ES-I3 (cell line): Measurements from ENCODE around the gene ACOX2.

Experiments used
- H3K36me3 ChIP-seq: 2 replicates; pipeline ENCODE4 v1.6.1; 2013; ENCODE audit warnings: mild to moderate bottlenecking, low read length, control low read depth, moderate library complexity; ENCODE audit not compliant: insufficient read depth
- H3K4me1 ChIP-seq: 2 replicates; pipeline ENCODE4 v1.6.1; 2013; ENCODE audit warnings: mild to moderate bottlenecking, control low read depth, low read length; ENCODE audit not compliant: insufficient read depth
- H3K9ac ChIP-seq: 2 replicates; pipeline ENCODE4 v1.6.1; 2013; ENCODE audit warnings: low read depth, mild to moderate bottlenecking, low read length, moderate library complexity
- H3K9me3 ChIP-seq: 2 replicates; pipeline ENCODE4 v1.6.1; 2013; ENCODE audit warnings: mild to moderate bottlenecking, low read length, moderate library complexity; ENCODE audit not compliant: control insufficient read depth, insufficient read depth

The ACOX2 gene

DNA sequence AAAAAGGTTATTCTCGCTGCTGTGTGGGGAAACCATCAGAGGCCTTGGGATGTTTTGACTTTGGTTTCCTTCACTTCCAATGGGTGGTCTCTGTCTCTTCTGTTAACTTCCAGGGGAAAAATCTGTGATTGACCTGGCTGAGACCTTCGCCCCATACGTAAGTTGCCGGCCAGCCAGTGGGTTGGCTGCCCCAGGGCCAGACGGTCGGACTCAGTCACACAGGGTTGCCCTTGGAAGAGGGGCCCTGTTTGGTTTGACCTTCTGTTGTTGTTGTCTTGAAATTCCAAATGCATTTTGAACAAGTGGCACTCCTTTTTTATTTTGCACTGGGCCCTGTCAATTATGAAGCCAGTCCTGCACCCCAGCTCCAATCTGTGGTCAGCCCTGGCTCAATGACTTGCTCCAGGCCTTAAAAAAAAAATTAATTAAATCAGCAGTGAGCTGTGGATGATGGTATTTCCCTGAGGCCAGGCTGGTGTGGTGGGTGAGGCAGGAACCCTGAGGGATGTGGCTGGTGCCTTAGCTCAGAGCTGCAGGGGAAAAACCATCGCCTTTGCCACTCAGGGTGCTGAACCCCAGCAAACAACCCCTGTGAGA lies 35.7 kb upstream of the ACOX2 start:
- H3K4me1 ChIP-seq, result peaks cover 25% of the 10 kb centered on the region
- H3K9me3 ChIP-seq, result no peaks in the 10 kb centered on the region
- H3K36me3 ChIP-seq, result no peaks in the 10 kb centered on the region
- H3K9ac ChIP-seq, result no peak overlapping the region

DNA sequence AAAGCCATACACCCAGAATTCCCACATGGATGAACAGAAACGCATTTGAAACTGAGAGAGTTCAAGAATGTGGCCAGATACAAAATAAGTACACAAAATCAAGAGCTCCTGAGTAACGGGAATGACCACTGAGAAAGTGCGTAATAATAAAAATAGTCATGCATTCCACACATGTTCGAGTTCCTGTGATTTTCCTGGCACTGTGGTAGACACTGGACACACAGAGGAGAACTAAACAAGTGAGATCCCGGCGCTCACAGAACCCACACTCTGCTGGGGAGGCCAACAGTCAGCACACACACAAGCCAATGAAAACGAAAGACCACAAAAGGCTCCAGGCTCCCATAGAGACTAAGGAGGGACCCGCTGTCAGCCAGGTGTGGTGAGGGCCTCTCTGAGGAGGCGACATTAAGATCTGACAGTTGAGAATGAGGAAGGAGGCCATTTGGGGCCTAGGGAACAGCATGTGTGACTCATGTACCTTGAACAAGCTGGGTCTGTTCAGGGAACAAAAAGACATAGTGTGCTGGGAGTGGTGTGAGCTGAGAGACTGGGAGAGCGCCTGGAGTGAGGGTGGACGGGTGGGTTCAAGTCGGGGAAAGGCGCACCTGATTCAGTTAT lies 35.1 kb upstream of the ACOX2 start:
- H3K9me3 ChIP-seq, result no peaks in the 10 kb centered on the region
- peaks cover 19% of the 10 kb centered on the region for H3K4me1 ChIP-seq
- H3K9ac ChIP-seq, result no peak overlapping the region
- H3K36me3 ChIP-seq, result no peaks in the 10 kb centered on the region

DNA sequence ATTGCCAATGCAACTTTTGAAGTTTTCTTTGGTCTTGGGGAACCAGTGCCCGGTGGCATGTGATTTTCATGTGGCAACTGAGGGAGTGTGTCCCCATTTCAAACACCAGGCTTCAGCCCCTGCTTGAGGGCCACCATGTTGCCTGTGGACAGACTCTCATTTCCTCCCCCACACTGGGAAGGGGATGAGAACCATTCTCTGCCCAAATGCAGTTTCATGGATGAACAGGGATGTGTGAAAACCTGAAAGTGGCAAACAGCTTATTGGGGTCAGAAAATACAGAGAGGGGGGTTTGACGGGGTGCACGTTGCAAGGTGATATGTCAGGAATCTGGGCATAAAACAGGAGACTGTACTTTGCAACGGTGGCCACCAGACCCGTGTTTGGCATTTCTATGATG lies 33.9 kb upstream of the ACOX2 start:
- peaks cover 19% of the 10 kb centered on the region for H3K4me1 ChIP-seq
- H3K36me3 ChIP-seq, result no peaks in the 10 kb centered on the region
- H3K9ac ChIP-seq, result no peak overlapping the region
- no peaks in the 10 kb centered on the region for H3K9me3 ChIP-seq

DNA sequence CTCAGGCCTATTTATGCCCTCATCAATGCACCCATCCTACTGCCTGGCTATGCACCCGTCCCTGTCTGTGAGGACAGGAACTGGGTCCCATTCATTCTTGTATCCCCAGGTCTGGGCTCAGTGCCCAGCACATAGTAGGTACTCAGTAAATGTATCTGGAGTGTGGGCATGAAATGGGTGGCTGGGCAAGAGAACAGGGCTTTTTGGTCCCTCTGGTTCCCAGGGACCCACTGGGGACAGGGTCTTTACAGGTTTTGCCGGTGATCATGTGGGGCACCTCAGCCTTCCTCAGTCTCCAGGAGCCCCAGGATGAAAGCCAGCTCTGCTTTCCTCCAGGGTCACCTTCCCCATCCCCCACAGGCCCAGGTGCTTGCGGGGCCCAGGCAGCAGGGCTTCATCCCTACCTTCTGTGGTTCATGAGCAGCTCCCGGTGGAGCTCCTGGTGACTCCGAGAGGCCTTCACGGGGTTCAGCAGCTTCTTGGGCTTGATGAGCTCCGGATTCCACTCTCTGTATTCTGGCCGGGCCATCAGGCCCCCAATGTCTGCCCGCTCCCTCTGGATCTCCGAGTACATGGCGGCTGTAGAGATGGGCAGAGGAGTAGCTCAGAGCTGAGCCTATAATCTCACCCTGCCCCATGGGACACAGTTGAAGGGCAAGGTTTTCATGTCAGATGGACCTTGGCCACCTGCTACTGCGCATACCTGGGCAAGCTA lies 32.5 kb upstream of the ACOX2 start:
- H3K9ac ChIP-seq, result no peak overlapping the region
- H3K9me3 ChIP-seq, result no peaks in the 10 kb centered on the region
- H3K4me1 ChIP-seq, result peaks cover 30% of the 10 kb centered on the region
- H3K36me3 ChIP-seq, result no peaks in the 10 kb centered on the region

DNA sequence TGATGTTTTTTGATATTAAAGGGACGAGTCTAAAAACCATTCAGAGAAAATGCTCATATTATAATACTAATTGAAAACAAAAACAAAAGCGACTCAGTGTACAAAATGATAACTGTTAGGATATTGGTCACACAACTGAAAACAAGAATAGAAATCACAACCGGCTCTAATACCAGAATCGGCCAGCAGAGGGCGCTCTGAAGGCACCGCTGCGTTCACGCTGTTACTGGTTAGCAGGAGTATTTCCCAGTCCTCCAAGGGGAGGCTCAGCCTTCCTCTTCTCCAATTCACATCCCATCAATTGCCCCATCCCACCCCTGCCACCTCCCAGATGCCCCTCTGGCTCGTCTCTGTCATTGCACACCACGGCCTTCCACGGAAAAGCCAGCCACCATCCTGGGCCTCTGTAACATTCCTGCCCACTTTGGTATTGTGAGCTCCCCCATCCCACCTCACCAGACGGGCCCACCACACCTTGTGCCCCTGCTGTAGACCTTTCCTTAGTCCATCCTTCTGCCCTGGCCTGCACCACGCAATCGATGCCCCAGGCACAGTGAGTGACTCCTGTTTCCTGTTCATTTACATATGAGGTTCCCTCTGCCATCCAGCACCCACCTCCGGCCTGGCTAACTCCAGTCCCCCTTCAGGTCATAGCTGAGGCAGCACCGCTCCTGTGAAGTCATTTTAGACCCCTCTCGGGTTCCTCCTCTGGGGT lies 31.7 kb upstream of the ACOX2 start:
- Histone ChIP-seq H3K9me3 (no peaks in the 10 kb centered on the region), H3K9ac (no peak overlapping the region), H3K36me3 (no peaks in the 10 kb centered on the region), H3K4me1 (peaks cover 23% of the 10 kb centered on the region)

DNA sequence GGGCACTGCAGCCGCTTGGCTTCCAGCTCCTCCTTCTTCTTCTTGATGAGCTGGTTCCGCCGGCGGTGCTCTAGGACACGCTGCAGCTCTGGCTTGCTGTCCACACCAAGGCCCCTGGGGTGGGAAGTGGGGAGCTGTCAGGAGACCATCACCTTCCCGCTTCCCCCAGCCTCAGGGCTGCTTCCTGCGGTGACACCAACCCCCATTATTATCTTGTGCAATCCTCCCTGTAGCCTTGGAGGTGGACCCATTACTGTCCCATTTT lies 30.2 kb upstream of the ACOX2 start:
- Histone ChIP-seq H3K9me3 (no peaks in the 10 kb centered on the region), H3K9ac (no peak overlapping the region), H3K36me3 (no peaks in the 10 kb centered on the region), H3K4me1 (peaks cover 20% of the 10 kb centered on the region; the same call in 1 of the 2 replicates)

DNA sequence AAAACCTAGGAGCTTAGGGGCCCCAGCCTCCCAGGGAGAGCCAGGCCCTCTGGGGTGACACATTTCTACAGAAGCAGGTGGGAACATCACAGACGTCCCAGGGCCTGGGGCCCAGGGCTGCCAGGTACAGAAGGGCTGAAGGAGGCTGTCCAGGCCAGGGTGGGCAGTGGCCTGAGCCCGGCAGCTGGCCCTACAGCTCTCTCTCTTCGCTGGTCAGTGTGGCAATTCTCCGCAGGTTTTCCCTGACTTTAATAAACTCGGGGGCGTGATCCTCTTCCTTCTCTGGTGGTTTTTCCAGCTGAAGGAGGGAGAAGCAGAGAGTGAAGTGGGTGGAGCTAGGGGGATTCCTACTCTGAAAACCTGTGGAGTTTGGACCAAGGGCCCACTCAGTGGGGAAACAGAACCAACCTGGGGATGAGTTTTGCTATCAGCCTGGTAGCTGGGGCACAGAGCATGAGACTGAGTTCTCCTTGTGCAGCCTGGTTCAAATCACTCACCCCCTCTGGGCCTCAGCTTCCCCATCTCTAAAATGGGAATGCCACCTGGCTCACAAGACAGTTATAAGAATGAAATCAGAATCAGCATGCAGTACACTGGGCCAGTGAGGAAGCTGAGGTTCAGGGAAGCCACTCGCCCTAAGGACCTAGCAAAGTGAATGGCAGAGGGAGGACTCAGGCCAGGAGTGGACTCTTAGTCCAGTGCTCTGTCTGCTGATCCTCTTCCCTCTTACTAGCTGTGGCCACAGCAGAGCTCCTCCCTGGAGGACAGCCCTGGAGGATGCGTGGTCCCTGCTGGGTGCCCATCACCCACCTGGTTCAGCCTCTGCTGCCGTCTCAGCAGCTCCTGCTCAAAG lies 29.6 kb upstream of the ACOX2 start:
- peaks cover 25% of the 10 kb centered on the region; the same call in 1 of the 2 replicates for H3K4me1 ChIP-seq
- no peak overlapping the region for H3K9ac ChIP-seq
- no peaks in the 10 kb centered on the region for H3K9me3 ChIP-seq
- no peaks in the 10 kb centered on the region for H3K36me3 ChIP-seq

DNA sequence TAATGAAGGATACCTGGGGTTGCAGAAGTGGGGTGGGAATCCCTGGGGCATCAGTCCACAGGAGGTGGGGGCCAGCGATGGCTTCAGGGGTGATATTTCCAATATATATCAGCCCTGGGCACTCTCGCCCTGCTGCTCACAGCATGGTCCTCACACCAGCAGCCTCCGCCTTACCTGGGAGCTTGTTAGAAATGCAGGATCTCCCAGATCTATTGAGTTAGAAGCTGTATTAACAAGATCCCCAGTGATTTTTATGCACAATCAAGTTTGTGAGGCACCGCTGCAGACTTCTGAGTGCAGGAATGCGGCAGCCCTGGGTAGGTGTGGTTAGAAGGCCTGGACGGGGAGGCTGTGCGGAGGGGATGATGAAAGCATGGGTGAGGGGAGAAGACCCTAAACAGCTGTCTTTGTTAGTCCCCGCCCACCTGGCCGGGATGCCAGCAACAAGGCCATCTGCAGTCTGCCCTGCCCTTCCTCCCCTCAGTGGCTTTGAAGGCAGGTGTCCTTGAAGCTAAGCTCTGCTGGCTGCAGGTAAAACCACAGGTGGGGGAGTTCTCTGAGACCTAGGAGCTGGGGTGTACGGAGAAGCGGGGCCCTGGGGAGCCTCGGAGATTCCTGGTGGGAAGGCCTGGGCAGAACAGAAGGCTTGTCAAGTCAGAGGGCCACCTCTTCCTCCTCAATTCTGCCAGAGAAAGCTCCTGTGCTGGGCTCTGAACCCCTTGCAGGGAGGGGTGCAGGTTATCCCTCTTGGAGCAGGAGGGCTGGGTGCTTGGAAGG lies 28.8 kb upstream of the ACOX2 start:
- Histone ChIP-seq H3K9ac (no peak overlapping the region), H3K4me1 (peaks cover 27% of the 10 kb centered on the region; the same call in 1 of the 2 replicates), H3K9me3 (no peaks in the 10 kb centered on the region), H3K36me3 (no peaks in the 10 kb centered on the region)

DNA sequence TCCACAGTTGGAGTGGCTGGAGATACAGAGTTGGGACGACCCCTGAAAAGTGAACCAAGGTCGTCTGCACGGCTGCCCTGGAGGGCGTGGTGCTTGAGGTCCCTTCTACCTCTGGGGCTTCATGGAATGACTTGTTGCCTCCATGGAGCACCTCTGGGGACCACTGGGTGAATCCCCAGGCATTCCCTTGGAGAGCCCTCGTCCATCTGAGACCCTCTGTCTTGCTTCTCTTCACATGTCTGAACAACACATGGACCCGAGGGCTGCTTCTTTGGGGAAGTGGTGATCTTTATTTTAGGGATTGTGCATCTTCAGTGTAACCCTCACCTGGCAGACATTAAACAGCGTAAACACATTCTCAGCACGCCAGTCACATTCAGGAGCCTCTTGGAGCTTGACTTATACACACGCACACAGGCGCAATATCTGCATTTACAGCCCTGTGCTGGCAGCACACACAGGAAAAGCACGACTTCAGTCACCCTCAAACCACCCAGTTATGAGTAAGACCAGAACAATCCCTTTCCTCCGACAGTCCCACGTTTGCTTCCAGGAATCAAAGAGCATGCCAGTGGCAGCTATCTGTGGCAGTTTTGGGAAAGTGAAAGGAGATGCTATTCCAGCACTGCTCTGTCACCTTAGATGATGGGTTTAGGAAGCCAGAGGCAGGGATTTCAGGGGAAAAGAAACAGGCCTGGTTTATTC lies 27.6 kb upstream of the ACOX2 start:
- Histone ChIP-seq H3K36me3 (no peaks in the 10 kb centered on the region), H3K4me1 (peaks cover 27% of the 10 kb centered on the region; the same call in 1 of the 2 replicates), H3K9me3 (no peaks in the 10 kb centered on the region), H3K9ac (no peak overlapping the region)

DNA sequence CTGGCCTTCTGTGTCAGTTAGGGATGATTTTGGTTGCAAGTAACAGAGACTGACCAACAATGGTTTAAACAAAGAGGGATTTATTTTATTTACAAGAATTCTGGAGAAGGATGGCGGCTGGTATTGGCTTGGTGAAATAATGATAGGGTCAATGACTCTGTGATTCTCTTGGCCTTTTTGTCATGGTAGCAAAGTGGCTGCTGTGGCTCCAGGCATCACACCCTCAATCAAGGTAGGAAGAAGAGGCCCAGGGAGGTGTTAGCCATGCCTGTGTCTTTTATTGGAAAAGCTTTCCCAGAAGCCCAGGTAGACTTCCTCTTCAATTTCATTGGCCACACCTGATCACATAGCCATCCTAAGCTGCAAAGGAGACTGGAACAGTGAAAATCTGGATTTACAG lies 27.1 kb upstream of the ACOX2 start:
- Histone ChIP-seq H3K4me1 (peaks cover 24% of the 10 kb centered on the region; the same call in 1 of the 2 replicates), H3K9me3 (no peaks in the 10 kb centered on the region), H3K9ac (no peak overlapping the region), H3K36me3 (no peaks in the 10 kb centered on the region)

DNA sequence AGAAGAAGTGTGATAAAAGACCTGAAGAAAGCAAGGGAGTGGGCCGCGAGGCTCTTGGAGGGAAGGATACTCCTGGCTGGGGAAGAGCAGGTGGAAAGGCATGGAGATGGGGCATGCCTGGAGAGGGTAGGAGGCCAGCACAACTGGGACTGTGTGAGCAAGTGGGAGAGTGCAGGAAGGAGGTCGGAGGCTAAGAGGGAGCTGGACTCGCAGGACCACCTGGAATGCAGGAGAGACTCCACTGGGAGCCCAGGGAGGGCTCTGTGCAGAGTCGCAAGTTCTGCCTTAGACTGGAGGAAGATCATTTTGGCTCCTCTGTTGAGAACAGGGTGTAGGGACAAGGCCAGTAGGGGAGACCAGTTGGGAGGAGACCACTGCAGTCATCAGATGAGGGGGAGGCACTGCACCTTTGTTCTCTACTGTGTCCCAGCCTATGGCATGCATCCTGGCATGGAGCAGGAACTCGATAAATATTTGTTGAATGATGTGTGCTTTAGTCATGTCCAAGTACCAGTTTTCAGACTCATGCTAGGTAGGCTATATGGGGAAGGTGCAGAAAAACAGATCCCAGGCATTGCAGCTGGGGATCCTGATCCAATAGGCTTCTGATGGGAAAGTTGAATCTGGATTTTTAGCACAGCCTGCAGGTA lies 26.5 kb upstream of the ACOX2 start:
- H3K9ac ChIP-seq, result no peak overlapping the region
- H3K9me3 ChIP-seq, result no peaks in the 10 kb centered on the region
- peaks cover 24% of the 10 kb centered on the region; the same call in 1 of the 2 replicates for H3K4me1 ChIP-seq
- H3K36me3 ChIP-seq, result no peaks in the 10 kb centered on the region

DNA sequence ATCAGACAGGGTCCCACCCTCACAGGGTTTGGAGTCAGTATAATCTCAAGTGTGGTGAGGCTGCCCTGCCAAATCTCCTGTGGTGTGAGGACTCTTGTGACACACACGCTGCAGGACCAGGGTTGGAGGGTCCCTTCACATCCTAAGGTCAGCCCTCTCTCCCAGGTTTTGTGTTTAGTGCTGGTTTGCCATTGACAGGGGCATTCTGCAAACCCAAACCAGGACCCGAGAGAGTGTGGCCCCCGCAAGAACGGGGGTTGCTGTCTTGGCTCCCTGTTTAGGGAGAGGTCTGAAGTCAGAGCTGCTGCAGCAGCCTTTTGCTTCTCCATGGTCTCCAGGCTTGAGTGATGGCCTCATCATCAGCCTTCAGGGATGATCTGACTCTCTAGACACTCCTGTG lies 25.5 kb upstream of the ACOX2 start:
- H3K4me1 ChIP-seq, result peaks cover 29% of the 10 kb centered on the region; the same call in 1 of the 2 replicates
- H3K9ac ChIP-seq, result no peak overlapping the region
- H3K9me3 ChIP-seq, result no peaks in the 10 kb centered on the region
- H3K36me3 ChIP-seq, result no peaks in the 10 kb centered on the region
